Muscle of leg (tissue), 11 donors: Measurements from ENCODE around the gene TRIM10. TPM values are rescaled to one million over a fixed set of nuclear protein-coding genes. Genes with fewer than 3 reads are reported as not detected.
"Not testable (repeated sequence)": the region's sequence is repeated elsewhere in the genome, so short reads cannot be mapped to it uniquely, and the experiment has no call there.

Experiments used
- DNase-seq: peaks from one replicate; pipeline ENCODE4 v3.0.0; 2013
- H3K27ac ChIP-seq: one replicate; pipeline ENCODE4 v1.5.1; 2013; ENCODE audit warnings: mild to moderate bottlenecking, low read length, control low read depth
- H3K27me3 ChIP-seq: one replicate; pipeline ENCODE4 v1.6.1; 2013; ENCODE audit warnings: low read length; ENCODE audit not compliant: control insufficient read depth, insufficient read depth
- H3K36me3 ChIP-seq: one replicate; pipeline ENCODE4 v1.6.1; 2013; ENCODE audit warnings: low read length; ENCODE audit not compliant: control insufficient read depth, insufficient read depth
- H3K4me1 ChIP-seq: one replicate; pipeline ENCODE4 v1.6.1; 2013; ENCODE audit warnings: low read length; ENCODE audit not compliant: control insufficient read depth, insufficient read depth
- H3K4me3 ChIP-seq: one replicate; pipeline ENCODE4 v1.5.1; 2013; ENCODE audit warnings: low read length, control low read depth
- H3K9me3 ChIP-seq: replicated peaks from 2 replicates; pipeline ENCODE4 v1.6.1; 2013; ENCODE audit warnings: low read depth, low read length; ENCODE audit not compliant: control insufficient read depth
- WGBS: methylation state at CpG from one replicate; pipeline ENCODE4 v1.1.5; 2013; ENCODE audit warnings: missing lambda C conversion rate; ENCODE audit not compliant: insufficient coverage; 5-methylcytosine and 5-hydroxymethylcytosine counted together
- polyA plus RNA-seq, 8 donors: library from polyadenylated mRNA; unstranded; fragments of 120-200 nt; gene quantifications; one replicate each; pipeline versions ENCODE4 v1.2.1 to v1.2.3, GENCODE V29; 2013; ENCODE audit warnings: inconsistent platforms in 1 of 8, low replicate concordance in 1 of 8; ENCODE audit not compliant: insufficient read length in 8 of 8, insufficient read depth in 1 of 8
- total RNA-seq: library from RNA; stranded (reverse); fragments of 120-200 nt; gene quantifications from one replicate; pipeline ENCODE4 v1.2.4, GENCODE V29; 2013

The TRIM10 gene
- total and polyA plus RNA-seq, 9 donors: 0.17 to 0.83 (median 0.65) TPM

GRCh38 chr6:30143780-30144179, 17.2 kb downstream of the TRIM10 start:
- H3K27ac ChIP-seq: no peak overlapping the region
- no peaks in the 10 kb centered on the region for H3K9me3 ChIP-seq
- no peaks in the 10 kb centered on the region for H3K4me1 ChIP-seq
- DNase-seq: no peak
- H3K4me3 ChIP-seq: no peak overlapping the region
- H3K36me3 ChIP-seq: no peaks in the 10 kb centered on the region
- 66% methylated on average over 2 of the region's 2 CpGs for WGBS
- H3K27me3 ChIP-seq: peaks cover 11% of the 10 kb centered on the region

GRCh38 chr6:30142665-30143064, 18.3 kb downstream of the TRIM10 start:
- peaks cover 11% of the 10 kb centered on the region for H3K27me3 ChIP-seq
- DNase-seq: no peak
- H3K4me3 ChIP-seq: no peak overlapping the region
- H3K36me3 ChIP-seq: no peaks in the 10 kb centered on the region
- H3K27ac ChIP-seq: no peak overlapping the region
- no peaks in the 10 kb centered on the region for H3K4me1 ChIP-seq
- H3K9me3 ChIP-seq: no peaks in the 10 kb centered on the region
- WGBS: no CpG with 5 or more reads among the region's 3 CpGs

GRCh38 chr6:30140240-30140639, 20.8 kb downstream of the TRIM10 start:
- no CpG with 5 or more reads among the region's 8 CpGs for WGBS
- H3K27me3 ChIP-seq, H3K4me1 ChIP-seq, H3K4me3 ChIP-seq, DNase-seq, H3K27ac ChIP-seq, H3K36me3 ChIP-seq, H3K9me3 ChIP-seq: not testable (repeated sequence)

GRCh38 chr6:30136570-30137286, 24.3 kb downstream of the TRIM10 start:
- peaks cover 9% of the 10 kb centered on the region for H3K27me3 ChIP-seq
- no peak overlapping the region for H3K4me3 ChIP-seq
- no peaks in the 10 kb centered on the region for H3K9me3 ChIP-seq
- 61% methylated on average over 7 of the region's 11 CpGs for WGBS
- no peaks in the 10 kb centered on the region for H3K4me1 ChIP-seq
- DNase-seq: no peak
- no peaks in the 10 kb centered on the region for H3K36me3 ChIP-seq
- H3K27ac ChIP-seq: no peak overlapping the region

DNA sequence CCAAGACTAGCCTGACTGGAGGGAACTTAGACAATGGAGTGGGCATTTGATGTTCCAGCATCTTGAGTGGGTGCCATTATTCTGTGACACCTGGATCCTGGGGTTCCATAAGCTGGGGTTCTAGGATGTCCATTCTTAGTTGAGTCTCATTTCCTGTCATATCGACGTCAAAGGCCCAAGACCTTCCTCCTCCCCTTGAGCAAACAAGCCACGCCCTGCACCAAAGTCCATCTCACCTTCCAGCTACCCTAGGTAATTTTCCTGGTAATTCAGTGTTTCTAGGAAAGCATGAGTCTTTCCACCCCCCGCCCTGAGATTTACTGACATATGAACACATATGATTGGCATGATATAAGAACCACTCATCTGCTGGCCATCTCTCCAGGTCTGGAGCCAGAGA, 25.3 kb downstream of the TRIM10 start, which contains the start of gene TRIM40:
TSS of gene TRIM40 (plus strand) at position 384 of the 400 bp plus-strand sequence. CDS start 897 bp downstream, outside the sequence.
- no peak within 1 kb of the TSS for H3K27ac ChIP-seq
- H3K4me1 ChIP-seq: no peaks in the 10 kb centered on the region
- no peak for DNase-seq
- H3K4me3 ChIP-seq: no peak within 1 kb of the TSS
- H3K36me3 ChIP-seq: no peaks in the 10 kb centered on the region
- WGBS: no CpG with 5 or more reads among the region's 4 CpGs
- H3K9me3 ChIP-seq: no peaks in the 10 kb centered on the region
- H3K27me3 ChIP-seq: peaks cover 18% of the 10 kb centered on the region

DNA sequence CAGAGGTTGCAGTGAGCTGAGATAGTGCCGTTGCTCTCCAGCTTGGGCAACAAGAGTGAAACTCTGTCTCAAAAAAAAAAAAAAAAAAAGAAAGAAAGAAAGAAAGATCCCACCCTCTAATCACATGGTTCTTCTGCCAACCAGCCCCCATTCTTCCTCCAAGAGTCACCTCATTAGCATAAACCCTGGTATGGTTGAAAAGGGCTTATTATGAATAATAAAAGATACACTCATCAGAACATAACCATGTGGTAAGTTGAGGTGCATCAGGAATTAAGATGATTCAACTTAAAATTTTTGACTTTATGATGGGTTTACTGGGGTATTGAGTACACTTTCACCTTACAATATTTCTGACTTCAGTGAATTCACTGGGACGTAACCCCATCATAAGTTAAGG, 25.9 kb downstream of the TRIM10 start:
- Histone ChIP-seq H3K4me3 (no peak overlapping the region), H3K27me3 (peaks cover 24% of the 10 kb centered on the region)

DNA sequence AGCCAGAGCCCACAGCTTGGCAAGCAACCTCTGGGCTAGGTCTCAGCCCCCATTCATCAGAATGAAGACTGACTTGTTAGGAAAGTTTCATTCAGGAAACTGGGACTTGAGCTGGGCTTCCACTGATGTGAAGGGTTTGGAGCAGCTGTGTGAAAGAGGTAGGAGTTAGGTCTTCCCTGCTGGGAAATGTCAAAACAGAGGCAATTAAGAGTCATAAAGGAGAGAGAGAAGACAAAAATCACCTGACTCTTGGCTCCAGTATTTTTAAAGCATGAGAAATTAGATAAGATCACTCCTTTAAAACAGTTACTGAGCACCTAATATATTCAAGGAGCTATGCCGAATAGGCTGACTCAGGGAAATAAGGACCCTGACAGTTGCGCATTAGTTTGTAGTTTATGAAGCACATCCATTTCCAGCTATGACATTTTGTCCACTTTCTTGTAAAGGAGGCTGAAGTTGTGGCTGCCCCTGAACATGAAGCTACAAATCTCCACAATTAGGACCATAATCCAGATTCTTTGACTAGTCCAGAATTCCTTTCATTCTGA, 29.0 kb downstream of the TRIM10 start:
- no peaks in the 10 kb centered on the region for H3K9me3 ChIP-seq
- peaks cover 4% of the 10 kb centered on the region for H3K4me1 ChIP-seq
- H3K36me3 ChIP-seq: no peaks in the 10 kb centered on the region
- DNase-seq: no peak
- H3K4me3 ChIP-seq: no peak overlapping the region
- H3K27ac ChIP-seq: no peak overlapping the region
- H3K27me3 ChIP-seq: peaks cover 40% of the 10 kb centered on the region
- no CpG with 5 or more reads among the region's 2 CpGs for WGBS

More for the DNA sequence above, 25.9 kb downstream of the TRIM10 start:
- H3K9me3 ChIP-seq: no peaks in the 10 kb centered on the region
- no peak overlapping the region for H3K27ac ChIP-seq
- no peaks in the 10 kb centered on the region for H3K36me3 ChIP-seq
- no CpG with 5 or more reads among the region's 2 CpGs for WGBS
- H3K4me1 ChIP-seq: no peaks in the 10 kb centered on the region
- no peak for DNase-seq

DNA sequence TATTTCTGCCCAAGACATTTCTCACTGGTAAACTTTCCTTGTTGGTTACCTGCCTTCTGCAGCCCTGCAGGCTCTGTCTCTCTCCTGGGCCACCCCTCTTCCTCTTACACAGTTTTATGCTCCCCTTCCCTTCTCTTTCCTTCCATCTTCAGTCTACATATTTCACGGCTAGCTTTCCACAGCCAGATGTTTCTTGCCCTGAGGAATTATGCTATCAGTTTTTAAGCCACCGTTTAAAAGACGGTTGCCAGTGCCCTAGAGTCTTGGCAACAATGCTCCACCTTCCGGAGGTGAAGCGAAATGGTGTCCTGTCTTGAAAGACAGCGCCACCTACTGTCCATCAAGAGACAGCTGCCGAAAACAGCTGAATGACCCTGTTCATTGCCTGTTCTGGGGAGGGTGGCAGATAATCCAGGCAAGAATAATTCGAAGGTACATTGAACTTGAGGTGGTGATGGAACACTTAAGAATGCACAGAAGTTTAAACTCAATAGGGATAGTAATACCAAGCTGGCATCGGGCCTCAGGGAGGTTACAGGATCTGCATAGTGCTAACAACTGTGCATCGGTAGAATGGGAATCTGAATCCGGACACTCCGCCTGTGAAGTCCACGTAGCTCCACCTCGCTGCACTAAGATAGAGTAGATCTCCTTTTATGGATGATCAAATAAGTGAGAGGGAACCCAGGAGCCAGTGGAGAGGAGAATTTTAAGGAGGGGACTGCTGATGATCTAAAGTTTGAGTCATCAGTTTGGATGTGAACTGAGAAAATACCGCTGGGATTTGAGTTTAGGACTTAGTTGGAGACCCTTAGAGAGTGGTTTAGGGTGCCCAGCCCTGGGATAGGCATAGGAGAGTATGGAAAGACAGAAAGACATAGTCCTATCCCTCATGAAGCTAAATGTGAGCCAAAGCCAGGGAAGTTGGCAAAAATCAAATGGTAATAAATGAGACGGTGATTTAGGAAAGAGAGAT, 29.8 kb downstream of the TRIM10 start:
- Histone ChIP-seq H3K36me3 (no peaks in the 10 kb centered on the region), H3K27me3 (peaks cover 47% of the 10 kb centered on the region), H3K4me1 (peaks cover 4% of the 10 kb centered on the region), H3K9me3 (no peaks in the 10 kb centered on the region), H3K27ac (no peak overlapping the region), H3K4me3 (no peak overlapping the region)
- peak; percentile 87 for DNase-seq
- 33% methylated on average over 13 of the region's 16 CpGs for WGBS

- H3K36me3 ChIP-seq: no peaks in the 10 kb centered on the region
- peaks cover 54% of the 10 kb centered on the region for H3K27me3 ChIP-seq
- no CpG with 5 or more reads among the region's 4 CpGs for WGBS
- no peak overlapping the region for H3K4me3 ChIP-seq
- H3K4me1 ChIP-seq: peaks cover 4% of the 10 kb centered on the region
- no peak for DNase-seq
- no peak overlapping the region for H3K27ac ChIP-seq
- no peaks in the 10 kb centered on the region for H3K9me3 ChIP-seq
These were observed 30.8 kb downstream of the TRIM10 start for GRCh38 chr6:30130179-30130679.
